HepG2 (cell line): ENCODE data around the gene NOTUM. TPM values are rescaled to one million over a fixed set of nuclear protein-coding genes. Genes with fewer than 3 reads are reported as not detected.

Experiments
- AGO1 ChIP-seq: fragments of 200-400 bp; formaldehyde crosslinking; IDR thresholded peaks from 2 replicates; pipeline ENCODE4 v1.6.1; 2017; ENCODE audit warnings: mild to moderate bottlenecking, low read depth, low read length, moderate library complexity; ENCODE audit not compliant: poor library complexity, severe bottlenecking
- ETV6 ChIP-seq: sonication (generic); formaldehyde crosslinking; conservative IDR thresholded peaks from 2 replicates; pipeline ENCODE4 v1.4.0; 2020; ENCODE audit warnings: missing genetic modification reagents
- FOSL2 ChIP-seq: sonication (generic); formaldehyde crosslinking; IDR thresholded peaks from 2 replicates; pipeline ENCODE4 v1.4.0; 2020; ENCODE audit warnings: missing genetic modification reagents
- GABPB1 ChIP-seq: IDR thresholded peaks from 2 replicates; pipeline ENCODE4 v1.6.1; 2016; ENCODE audit warnings: mild to moderate bottlenecking, missing genetic modification reagents, moderate library complexity, missing compliant biosample characterization
- GLI4 ChIP-seq: sonication (generic); formaldehyde crosslinking; IDR thresholded peaks from 2 replicates; pipeline ENCODE4 v1.5.1; 2020; ENCODE audit warnings: missing genetic modification reagents, mild to moderate bottlenecking, moderate library complexity, borderline replicate concordance
- GTF2F1 ChIP-seq: fragments of 150-350 bp; IDR thresholded peaks from 2 replicates; pipeline ENCODE4 v1.6.1; 2014; ENCODE audit warnings: low read length
- IRF9 ChIP-seq: sonication (generic); formaldehyde crosslinking; IDR thresholded peaks from 2 replicates; pipeline ENCODE4 v1.8.0; 2022; ENCODE audit warnings: missing genetic modification reagents, mild to moderate bottlenecking, borderline replicate concordance
- NBN ChIP-seq: fragments of 450-650 bp; conservative IDR thresholded peaks from 2 replicates; pipeline ENCODE4 v1.6.1; 2017
- NFATC3 ChIP-seq: sonication (generic); formaldehyde crosslinking; IDR thresholded peaks from 2 replicates; pipeline ENCODE4 v1.5.1; 2020; ENCODE audit warnings: mild to moderate bottlenecking, missing genetic modification reagents
- NONO ChIP-seq, 2 experiments: fragments of 450-650 bp in 1 of 2; sonication (generic) in 1 of 2; formaldehyde crosslinking in 1 of 2; IDR thresholded peaks in 1 of 2; conservative IDR thresholded peaks in 1 of 2; 2 replicates each; pipeline versions ENCODE4 v1.6.1 to v1.8.0; 2017 to 2022; ENCODE audit warnings: mild to moderate bottlenecking in 1 of 2, missing genetic modification reagents in 1 of 2, moderate library complexity in 1 of 2
- NR2F2 ChIP-seq: IDR thresholded peaks from 2 replicates; pipeline ENCODE4 v1.6.1; 2012; ENCODE audit warnings: low read depth, inconsistent platforms, borderline replicate concordance
- PHF21A ChIP-seq: sonication (generic); formaldehyde crosslinking; IDR thresholded peaks from 2 replicates; pipeline ENCODE4 v1.5.0; 2020; ENCODE audit warnings: mild to moderate bottlenecking, missing genetic modification reagents
- RBFOX2 ChIP-seq: fragments of 200-400 bp; formaldehyde crosslinking; IDR thresholded peaks from 2 replicates; pipeline ENCODE4 v1.6.1; 2017; ENCODE audit warnings: low read depth, mild to moderate bottlenecking, low read length
- SOX13 ChIP-seq, 3 experiments: fragments of 450-650 bp in 1 of 3; sonication (generic) in 1 of 3; formaldehyde crosslinking in 1 of 3; IDR thresholded peaks in 2 of 3; conservative IDR thresholded peaks in 1 of 3; 2 replicates each; pipeline versions ENCODE4 v1.5.0 to v1.6.1; 2016 to 2020; ENCODE audit warnings: antibody characterized with exemption in 1 of 3, mild to moderate bottlenecking in 1 of 3, missing compliant biosample characterization in 1 of 3, missing genetic modification reagents in 1 of 3, moderate library complexity in 1 of 3
- SP4 ChIP-seq: sonication (generic); formaldehyde crosslinking; IDR thresholded peaks from 2 replicates; pipeline ENCODE4 v1.8.1; 2023; ENCODE audit warnings: mild to moderate bottlenecking, missing genetic modification reagents
- ZFX ChIP-seq: sonication (generic); formaldehyde crosslinking; IDR thresholded peaks from 2 replicates; pipeline ENCODE4 v1.4.0; 2020; ENCODE audit warnings: mild to moderate bottlenecking, low read depth, missing genetic modification reagents, moderate library complexity
- ZKSCAN1 ChIP-seq: fragments of 150-350 bp; IDR thresholded peaks from 2 replicates; pipeline ENCODE4 v1.6.1; 2014; ENCODE audit warnings: low read length
- ZNF224 ChIP-seq: sonication (generic); formaldehyde crosslinking; IDR thresholded peaks from 2 replicates; pipeline ENCODE4 v1.5.0; 2020; ENCODE audit warnings: mild to moderate bottlenecking, missing genetic modification reagents
- ZNF337 ChIP-seq: sonication (generic); formaldehyde crosslinking; IDR thresholded peaks from 2 replicates; pipeline ENCODE4 v1.5.1; 2020; ENCODE audit warnings: missing genetic modification reagents, low read depth, mild to moderate bottlenecking, borderline replicate concordance
- ZNF501 ChIP-seq: sonication (generic); formaldehyde crosslinking; IDR thresholded peaks from 2 replicates; pipeline ENCODE4 v1.5.1; 2020; ENCODE audit warnings: mild to moderate bottlenecking, moderate library complexity, missing genetic modification reagents
- ZNF546 ChIP-seq: sonication (generic); formaldehyde crosslinking; conservative IDR thresholded peaks from 2 replicates; pipeline ENCODE4 v1.8.1; 2023; ENCODE audit warnings: mild to moderate bottlenecking, missing genetic modification reagents
- ZNF629 ChIP-seq: sonication (generic); formaldehyde crosslinking; conservative IDR thresholded peaks from 2 replicates; pipeline ENCODE4 v1.5.0; 2020; ENCODE audit warnings: missing genetic modification reagents
- ZSCAN9 ChIP-seq: IDR thresholded peaks from 2 replicates; pipeline ENCODE4 v1.6.1; 2016; ENCODE audit warnings: borderline replicate concordance
- polyA plus RNA-seq, 8 experiments: library from polyadenylated mRNA; depleted of rRNA in 3 of 8; stranded (reverse) in 7 of 8; unstranded in 1 of 8; fragments of >200 nt; fragmentation: Illumina TruSeq in 4 of 8; extraction: Trizol in 4 of 8; gene quantifications; 2 replicates each; pipeline versions ENCODE4 v1.2.1 to v1.2.3, GENCODE V29; 2011 to 2016; ENCODE audit warnings: low read depth in 4 of 8, missing spikeins in 1 of 8, mixed read lengths in 1 of 8; ENCODE audit not compliant: insufficient read depth in 1 of 8
- total RNA-seq, 5 experiments: library from RNA; depleted of rRNA; stranded (reverse); fragments of >200 nt; fragmentation: Illumina TruSeq; extraction: Trizol; gene quantifications; 2 replicates each; pipeline ENCODE4 v1.2.3, GENCODE V29; 2016; ENCODE audit warnings: low read depth in 1 of 5
- TF ChIP-seq, protein P1 (sequence below): sonication (generic); formaldehyde crosslinking; IDR thresholded peaks from 2 replicates; pipeline ENCODE4 v1.5.0; 2020; ENCODE audit warnings: missing genetic modification reagents, mild to moderate bottlenecking, borderline replicate concordance

NOTUM gene
- total and polyA plus RNA-seq, 2 of the 13 experiments (the other 11 are each of a cell fraction or from before 2014, with no cell fraction given): 150 to 160 TPM

DNA sequence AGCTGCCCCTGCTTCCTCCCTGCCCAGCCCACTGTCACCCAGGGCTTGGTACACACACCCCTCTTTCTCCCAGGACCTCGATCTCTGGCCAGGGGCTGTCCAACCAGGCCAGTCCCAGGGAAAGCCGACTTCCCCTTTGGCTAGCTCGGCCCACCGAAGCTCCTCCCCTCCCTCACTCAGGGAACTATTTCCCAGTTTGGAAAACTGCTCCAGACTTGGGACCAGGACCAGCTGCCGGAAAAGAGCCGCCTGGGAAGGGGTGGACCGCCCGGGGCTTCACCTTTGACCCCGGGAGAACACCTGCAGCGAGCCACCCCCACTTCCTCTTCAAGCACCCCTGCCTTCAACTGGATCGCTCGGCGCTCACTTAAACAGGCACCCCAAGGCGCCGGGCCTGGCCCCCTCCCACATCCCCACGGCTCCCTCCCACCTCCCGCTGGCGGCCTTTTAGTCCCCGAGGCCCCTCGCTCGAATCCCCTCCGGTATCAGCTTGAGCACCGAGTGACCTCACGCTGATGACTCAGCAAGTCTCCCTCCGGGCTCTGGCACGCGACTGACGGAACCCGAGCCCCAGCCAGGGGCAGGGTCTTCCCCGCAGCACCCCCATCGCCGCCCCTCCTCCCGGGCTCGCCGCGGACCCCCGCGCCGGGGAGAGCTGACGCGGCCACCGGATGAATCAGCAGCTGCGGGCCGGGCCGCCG is 34.4 kb downstream of the NOTUM start (continued):
- no peak for TF ChIP-seq ZNF337 (CRISPR knock-in tag)
- no peak for TF ChIP-seq ZSCAN9 (CRISPR knock-in tag)
- TF ChIP-seq FOSL2 (CRISPR knock-in tag): peak; percentile 76
- TF ChIP-seq ZNF546: peak; percentile 50; the same call in 1 of the 2 replicates
- no peak for TF ChIP-seq IRF9
- peak; percentile 85; the same call in 1 of the 2 replicates for TF ChIP-seq RBFOX2
- no peak; the same call in 1 of the 2 replicates for TF ChIP-seq ETV6
- TF ChIP-seq, protein P1, sequence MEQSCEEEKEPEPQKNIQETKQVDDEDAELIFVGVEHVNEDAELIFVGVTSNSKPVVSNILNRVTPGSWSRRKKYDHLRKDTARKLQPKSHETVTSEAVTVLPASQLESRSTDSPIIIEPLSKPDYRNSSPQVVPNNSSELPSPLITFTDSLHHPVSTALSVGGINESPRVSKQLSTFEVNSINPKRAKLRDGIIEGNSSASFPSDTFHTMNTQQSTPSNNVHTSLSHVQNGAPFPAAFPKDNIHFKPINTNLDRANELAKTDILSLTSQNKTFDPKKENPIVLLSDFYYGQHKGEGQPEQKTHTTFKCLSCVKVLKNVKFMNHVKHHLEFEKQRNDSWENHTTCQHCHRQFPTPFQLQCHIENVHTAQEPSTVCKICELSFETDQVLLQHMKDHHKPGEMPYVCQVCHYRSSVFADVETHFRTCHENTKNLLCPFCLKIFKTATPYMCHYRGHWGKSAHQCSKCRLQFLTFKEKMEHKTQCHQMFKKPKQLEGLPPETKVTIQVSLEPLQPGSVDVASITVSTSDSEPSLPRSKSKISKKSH (CRISPR knock-in tag): no peak
- 0 out of 2 replicates have a peak, but pooled peaks have one; percentile 5 for TF ChIP-seq SOX13 (IDR thresholded peaks at IDR 0.05)
- peak in 1 of 2 experiments; percentile 18; a peak in 1 of 4 replicates for TF ChIP-seq SOX13 (CRISPR knock-in tag; conservative IDR thresholded peaks at IDR 0.05 in 1 of 2, IDR thresholded peaks at IDR 0.05 in 1 of 2)
- peak; percentile 69; the same call in 1 of the 2 replicates for TF ChIP-seq ZNF501 (CRISPR knock-in tag)
- TF ChIP-seq GTF2F1: no peak
- peak; percentile 84 for TF ChIP-seq GABPB1
- no peak for TF ChIP-seq NR2F2
- TF ChIP-seq AGO1: peak; percentile 67
- peak; percentile 94 for TF ChIP-seq PHF21A
- no peak for TF ChIP-seq GLI4 (CRISPR knock-in tag)
- TF ChIP-seq NONO (IDR thresholded peaks at IDR 0.05): no peak
- TF ChIP-seq NONO (CRISPR knock-in tag; conservative IDR thresholded peaks at IDR 0.05): peak; percentile 63
- peak; percentile 84 for TF ChIP-seq SP4 (CRISPR knock-in tag)
- TF ChIP-seq ZNF224 (CRISPR knock-in tag): no peak
- TF ChIP-seq ZNF629 (CRISPR knock-in tag): no peak
- peak; percentile 65 for TF ChIP-seq ZFX (CRISPR knock-in tag)
- TF ChIP-seq ZKSCAN1: no peak
- no peak for TF ChIP-seq NBN
- TF ChIP-seq NFATC3: peak; percentile 29; the same call in 1 of the 2 replicates
